CD4-positive, alpha-beta T cell (primary cell): Measurements from ENCODE around the gene FARSA. TPM values are rescaled to one million over a fixed set of nuclear protein-coding genes. Genes with fewer than 3 reads are reported as not detected.
A peak's percentile ranks its signal among the peaks of the same experiment; 100 is the strongest.

ENCODE experiments used
- ATAC-seq: fragments of 200-7000 bp; cut with Tn5 transposase; one replicate; pipeline ENCODE4 v1.10.0; 2022; ENCODE audit warnings: mild to moderate bottlenecking; ENCODE audit not compliant: poor library complexity
- CTCF ChIA-PET: fragments of 350-600 bp; sonication (Branson Sonifier 250); formaldehyde crosslinking; loops from one replicate; lab custom pipeline; 2021; ENCODE audit warnings: antibody characterized with exemption, inconsistent platforms; lab: Charles Lee
- POLR2A ChIA-PET: fragments of 350-600 bp; sonication (Branson Sonifier 250); formaldehyde crosslinking; loops from one replicate; lab custom pipeline; 2021; ENCODE audit warnings: antibody characterized with exemption, inconsistent platforms; lab: Charles Lee
- DNase-seq, 14 experiments: peaks; one replicate each; pipeline ENCODE4 v3.0.0-alpha.2; 2013 to 2020; ENCODE audit warnings: mixed read lengths in 2 of 14
- H3K27ac ChIP-seq, 2 donors: one replicate each; pipeline versions ENCODE4 v1.5.1 to v1.7.0; 2013; ENCODE audit warnings: low read length in 2 of 2, low read depth in 1 of 2, mild to moderate bottlenecking in 1 of 2
- H3K27me3 ChIP-seq, 2 experiments: 1 replicate in 1 of 2; 2 replicates in 1 of 2; pipeline versions ENCODE4 v1.6.1 to v1.7.0; 2013; ENCODE audit warnings: low read length in 2 of 2, control low read depth in 1 of 2, mild to moderate bottlenecking in 1 of 2, moderate library complexity in 1 of 2; ENCODE audit not compliant: insufficient read depth in 2 of 2, control insufficient read depth in 1 of 2
- H3K36me3 ChIP-seq: one replicate; pipeline ENCODE4 v1.6.1; 2013; ENCODE audit warnings: low read length, control low read depth; ENCODE audit not compliant: insufficient read depth
- H3K4me1 ChIP-seq: one replicate; pipeline ENCODE4 v1.6.1; 2013; ENCODE audit warnings: low read length, control low read depth; ENCODE audit not compliant: insufficient read depth
- H3K4me3 ChIP-seq: one replicate; pipeline ENCODE4 v1.5.1; 2013; ENCODE audit warnings: mild to moderate bottlenecking, low read length, moderate library complexity
- H3K9me3 ChIP-seq, 2 experiments: 1 replicate in 1 of 2; 2 replicates in 1 of 2; pipeline versions ENCODE4 v1.6.1 to v1.7.0; 2013; ENCODE audit warnings: low read length in 2 of 2, mild to moderate bottlenecking in 2 of 2, control low read depth in 1 of 2, moderate library complexity in 1 of 2; ENCODE audit not compliant: control insufficient read depth in 1 of 2, insufficient read depth in 1 of 2
- H3K27ac Mint-ChIP-seq: one replicate; pipeline ENCODE4 v1.8.0; 2020; ENCODE audit warnings: mixed read lengths
- H3K27me3 Mint-ChIP-seq: one replicate; pipeline ENCODE4 v1.8.0; 2021; ENCODE audit warnings: mixed read lengths
- H3K36me3 Mint-ChIP-seq: one replicate; pipeline ENCODE4 v1.8.0; 2021; ENCODE audit warnings: low read depth, mixed read lengths
- H3K4me1 Mint-ChIP-seq: one replicate; pipeline ENCODE4 v1.8.0; 2021; ENCODE audit warnings: low read depth, mixed read lengths
- H3K4me3 Mint-ChIP-seq: one replicate; pipeline ENCODE4 v1.8.0; 2020; ENCODE audit warnings: mild to moderate bottlenecking, mixed read lengths
- H3K9me3 Mint-ChIP-seq: one replicate; pipeline ENCODE4 v1.8.0; 2020; ENCODE audit warnings: mixed read lengths
- intact Hi-C, 2 experiments: fragments of 100-400 bp; cut with DNase I in 1 of 2; cut with micrococcal nuclease in 1 of 2; formaldehyde crosslinking; loops; one replicate each; pipeline versions ENCODE4 v1.15.1 to v1.9.0; 2023 to 2025; cut with DNase I, micrococcal nuclease
- total RNA-seq, 174 experiments: library from RNA in 2 of 174; stranded (reverse) in 2 of 174; gene quantifications; one replicate each; pipeline ENCODE4 v1.2.3 and lab custom pipeline; 2021 to 2026
- TF ChIP-seq, protein P1 (sequence below): fragments of 200-600 bp; IDR thresholded peaks from one replicate; pipeline ENCODE4 v1.8.0; 2022; ENCODE audit warnings: antibody characterized with exemption, mild to moderate bottlenecking

The FARSA gene
- total RNA-seq, 2 experiments from 2014 or later = 17.2 TPM

DNA sequence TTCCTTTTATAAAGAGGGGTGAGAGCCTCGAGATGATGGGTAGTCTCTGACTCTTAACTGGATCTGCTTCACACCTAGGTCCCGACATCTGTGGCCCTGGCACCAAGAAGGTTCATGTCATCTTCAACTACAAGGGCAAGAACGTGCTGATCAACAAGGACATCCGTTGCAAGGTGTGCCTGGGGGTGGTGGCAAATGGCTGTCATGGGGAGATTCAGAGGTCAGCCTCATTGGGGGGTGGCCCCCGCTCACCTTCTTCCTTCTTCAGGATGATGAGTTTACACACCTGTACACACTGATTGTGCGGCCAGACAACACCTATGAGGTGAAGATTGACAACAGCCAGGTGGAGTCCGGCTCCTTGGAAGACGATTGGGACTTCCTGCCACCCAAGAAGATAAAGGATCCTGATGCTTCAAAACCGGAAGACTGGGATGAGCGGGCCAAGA, 6.5 kb upstream of the FARSA start:
- Histone ChIP-seq H3K4me1 (peaks cover 73% of the 10 kb centered on the region), H3K27me3 (peaks cover 0 to 3% of the 10 kb centered on the region in 2 experiments), H3K36me3 (peaks cover 57% of the 10 kb centered on the region), H3K27ac (peak overlapping the region in 1 of 2 donors; percentile 42), H3K9me3 (peaks cover 0 to 12% of the 10 kb centered on the region in 2 experiments), H3K4me3 (peak overlapping the region; percentile 94)
- Mint-ChIP-seq H3K36me3 (peaks cover 69% of the 10 kb centered on the region), H3K27ac (peak overlapping the region; percentile 93), H3K4me1 (peaks cover 57% of the 10 kb centered on the region), H3K4me3 (peak overlapping the region; percentile 94), H3K9me3 (no peaks in the 10 kb centered on the region), H3K27me3 (no peaks in the 10 kb centered on the region)
- ATAC-seq = no peak
- TF ChIP-seq, protein P1, sequence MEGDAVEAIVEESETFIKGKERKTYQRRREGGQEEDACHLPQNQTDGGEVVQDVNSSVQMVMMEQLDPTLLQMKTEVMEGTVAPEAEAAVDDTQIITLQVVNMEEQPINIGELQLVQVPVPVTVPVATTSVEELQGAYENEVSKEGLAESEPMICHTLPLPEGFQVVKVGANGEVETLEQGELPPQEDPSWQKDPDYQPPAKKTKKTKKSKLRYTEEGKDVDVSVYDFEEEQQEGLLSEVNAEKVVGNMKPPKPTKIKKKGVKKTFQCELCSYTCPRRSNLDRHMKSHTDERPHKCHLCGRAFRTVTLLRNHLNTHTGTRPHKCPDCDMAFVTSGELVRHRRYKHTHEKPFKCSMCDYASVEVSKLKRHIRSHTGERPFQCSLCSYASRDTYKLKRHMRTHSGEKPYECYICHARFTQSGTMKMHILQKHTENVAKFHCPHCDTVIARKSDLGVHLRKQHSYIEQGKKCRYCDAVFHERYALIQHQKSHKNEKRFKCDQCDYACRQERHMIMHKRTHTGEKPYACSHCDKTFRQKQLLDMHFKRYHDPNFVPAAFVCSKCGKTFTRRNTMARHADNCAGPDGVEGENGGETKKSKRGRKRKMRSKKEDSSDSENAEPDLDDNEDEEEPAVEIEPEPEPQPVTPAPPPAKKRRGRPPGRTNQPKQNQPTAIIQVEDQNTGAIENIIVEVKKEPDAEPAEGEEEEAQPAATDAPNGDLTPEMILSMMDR = no peak
- intact Hi-C loops = loop anchor here (2.0 to 10.0 kb wide), 4 partner anchors 49 to 205 kb away; partner anchors contain the start of genes GCDH (in 2 of the 2), GET3 (in 1 of the 2), PRDX2 (in 1 of the 2) and RNASEH2A (in 1 of the 2)
- ChIA-PET CTCF (interaction anchor here (2.6 to 3.3 kb wide), 2 partner anchors 25 to 55 kb away, joined by 9 to 25 read pairs; no protein-coding TSS in a partner anchor), POLR2A (interaction anchor here (0.6 to 3.3 kb wide), 2 partner anchors 26 to 111 kb away, joined by 3 to 24 read pairs; no protein-coding TSS in a partner anchor)
- peak in 2 of 14 experiments; percentile 16 to 32 for DNase-seq

DNA sequence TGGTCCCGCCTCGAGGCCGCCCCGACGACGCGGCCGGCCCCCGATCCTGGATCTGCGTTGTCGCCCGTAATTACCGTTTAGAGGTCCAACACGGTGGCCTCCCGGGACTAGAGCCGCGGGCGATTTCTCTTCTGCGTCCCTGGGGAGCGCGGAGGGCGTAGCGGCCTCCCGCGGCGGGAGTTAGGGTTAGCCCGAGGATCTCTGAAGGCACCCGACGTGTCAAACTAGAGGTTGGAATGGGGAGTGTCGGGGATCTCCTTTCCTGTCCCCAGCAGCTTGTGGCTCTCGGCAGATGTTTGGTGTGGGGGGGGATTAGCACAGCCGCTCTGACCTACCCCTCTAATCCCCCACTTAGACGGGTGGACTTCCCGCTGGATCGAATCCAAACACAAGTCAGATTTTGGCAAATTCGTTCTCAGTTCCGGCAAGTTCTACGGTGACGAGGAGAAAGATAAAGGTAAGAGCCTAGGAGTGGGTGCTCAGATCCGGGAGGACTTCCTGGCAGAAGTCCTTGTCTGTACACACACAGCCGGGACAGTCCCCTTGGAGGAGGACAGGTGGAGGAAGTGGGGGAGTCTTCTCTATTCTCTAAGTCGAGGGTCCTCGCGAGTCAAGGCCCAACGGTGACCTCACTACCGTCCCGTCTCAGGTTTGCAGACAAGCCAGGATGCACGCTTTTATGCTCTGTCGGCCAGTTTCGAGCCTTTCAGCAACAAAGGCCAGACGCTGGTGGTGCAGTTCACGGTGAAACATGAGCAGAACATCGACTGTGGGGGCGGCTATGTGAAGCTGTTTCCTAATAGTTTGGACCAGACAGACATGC, 5.5 kb upstream of the FARSA start:
- H3K27ac Mint-ChIP-seq = peak overlapping the region; percentile 93
- intact Hi-C loops = loop anchor here (2.0 to 10.0 kb wide), 4 partner anchors 48 to 204 kb away; partner anchors contain the start of genes GCDH (in 2 of the 2), GET3 (in 1 of the 2), PRDX2 (in 1 of the 2) and RNASEH2A (in 1 of the 2)
- H3K36me3 Mint-ChIP-seq = peaks cover 60% of the 10 kb centered on the region
- peak in 10 of 14 experiments; percentile 15 to 74 (median 30) for DNase-seq
- Histone ChIP-seq H3K27me3 (peaks cover 0 to 3% of the 10 kb centered on the region in 2 experiments), H3K27ac (peak overlapping the region; percentile 74 to 80), H3K4me1 (peaks cover 65% of the 10 kb centered on the region), H3K4me3 (peak overlapping the region; percentile 94), H3K9me3 (peaks cover 0 to 12% of the 10 kb centered on the region in 2 experiments), H3K36me3 (peaks cover 48% of the 10 kb centered on the region)
- H3K27me3 Mint-ChIP-seq = no peaks in the 10 kb centered on the region
- POLR2A ChIA-PET = interaction anchor here (1.1 to 3.3 kb wide), 6 partner anchors 14 to 147 kb away, joined by 3 to 24 read pairs (median 10); partner anchors contain the start of genes GADD45GIP1 and GCDH
- H3K4me3 Mint-ChIP-seq = peak overlapping the region; percentile 94
- ATAC-seq = peak; percentile 32
- TF ChIP-seq, protein P1 = no peak
- CTCF ChIA-PET = interaction anchor here (2.6 to 3.3 kb wide), 2 partner anchors 26 to 54 kb away, joined by 9 to 25 read pairs; no protein-coding TSS in a partner anchor
- H3K4me1 Mint-ChIP-seq = peaks cover 52% of the 10 kb centered on the region
- no peaks in the 10 kb centered on the region for H3K9me3 Mint-ChIP-seq
